ENCODE results near the gene CSTB.

GRCh38 chr21:43815991-43816390 lies 39.9 kb upstream of the CSTB start:
- no peak for TF ChIP-seq EZH2 (IDR thresholded peaks at IDR 0.05)
- TF ChIP-seq CTCF (IDR thresholded peaks at IDR 0.05) = no peak
